Fibroblast of skin of abdomen (primary cell): Measurements from ENCODE around the gene PSIP1.
"Not testable (repeated sequence)": the region's sequence is repeated elsewhere in the genome, so short reads cannot be mapped to it uniquely, and the experiment has no call there.

Experiments
- DNase-seq: peaks from one replicate; pipeline ENCODE4 v3.0.0-alpha.2; 2013

The PSIP1 gene

DNA sequence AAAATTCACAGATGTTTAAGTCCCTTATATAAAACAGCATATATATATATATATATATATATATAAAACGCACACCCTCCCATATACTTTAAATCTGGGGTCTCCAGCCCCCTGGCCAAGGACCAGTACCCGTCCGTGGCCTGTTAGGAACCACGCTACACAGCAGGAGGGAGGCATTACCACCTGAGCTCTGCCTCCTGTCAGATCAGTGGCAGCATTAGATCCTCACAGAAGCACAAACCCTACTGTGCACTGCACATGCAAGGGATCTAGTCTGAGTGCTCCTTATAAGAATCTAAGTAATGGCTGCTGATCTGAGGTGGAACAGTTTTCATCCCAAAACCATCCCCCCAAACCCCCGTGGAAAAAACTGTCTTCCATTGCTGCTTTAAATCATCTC is 9.0 kb downstream of the PSIP1 start:
- no peak for DNase-seq

DNA sequence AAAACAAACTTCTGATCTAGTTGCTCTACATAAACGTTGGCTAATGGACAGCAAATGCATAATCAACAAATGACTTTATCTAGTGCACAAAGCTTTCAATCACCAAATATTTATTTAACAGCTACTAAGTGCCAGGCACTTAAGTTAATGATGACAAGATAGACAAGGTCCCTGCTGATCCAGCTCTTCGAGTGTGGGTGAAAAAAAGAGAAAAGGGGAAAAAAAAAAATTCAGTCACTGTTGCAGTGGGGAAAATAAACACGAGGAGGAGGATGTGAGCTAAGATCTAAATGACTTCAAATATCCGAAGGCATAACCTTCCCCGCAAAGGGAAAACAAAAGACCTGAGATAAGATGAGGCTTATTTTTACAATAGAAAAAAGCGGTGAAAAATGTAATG is 9.6 kb downstream of the PSIP1 start:
- no peak for DNase-seq

DNA sequence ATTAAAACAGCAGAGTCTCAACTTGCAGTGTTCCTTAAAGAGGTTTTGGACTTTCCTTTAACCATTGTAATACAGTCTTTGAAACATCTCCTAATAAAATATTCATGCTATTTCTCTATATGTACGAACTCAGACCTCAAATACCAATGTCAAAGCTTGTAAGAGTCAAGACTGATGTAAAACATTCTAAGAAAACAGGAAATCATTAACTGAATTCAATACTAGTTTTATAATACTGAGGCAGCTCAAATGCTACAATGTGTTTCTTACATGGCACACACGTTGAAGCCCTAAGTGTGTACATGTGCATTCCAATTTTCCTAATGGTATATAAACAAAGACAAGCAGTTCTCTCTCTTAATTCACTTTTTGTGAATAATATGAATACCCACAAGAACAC is 11.6 kb downstream of the PSIP1 start:
- DNase-seq: peak; percentile 16

DNA sequence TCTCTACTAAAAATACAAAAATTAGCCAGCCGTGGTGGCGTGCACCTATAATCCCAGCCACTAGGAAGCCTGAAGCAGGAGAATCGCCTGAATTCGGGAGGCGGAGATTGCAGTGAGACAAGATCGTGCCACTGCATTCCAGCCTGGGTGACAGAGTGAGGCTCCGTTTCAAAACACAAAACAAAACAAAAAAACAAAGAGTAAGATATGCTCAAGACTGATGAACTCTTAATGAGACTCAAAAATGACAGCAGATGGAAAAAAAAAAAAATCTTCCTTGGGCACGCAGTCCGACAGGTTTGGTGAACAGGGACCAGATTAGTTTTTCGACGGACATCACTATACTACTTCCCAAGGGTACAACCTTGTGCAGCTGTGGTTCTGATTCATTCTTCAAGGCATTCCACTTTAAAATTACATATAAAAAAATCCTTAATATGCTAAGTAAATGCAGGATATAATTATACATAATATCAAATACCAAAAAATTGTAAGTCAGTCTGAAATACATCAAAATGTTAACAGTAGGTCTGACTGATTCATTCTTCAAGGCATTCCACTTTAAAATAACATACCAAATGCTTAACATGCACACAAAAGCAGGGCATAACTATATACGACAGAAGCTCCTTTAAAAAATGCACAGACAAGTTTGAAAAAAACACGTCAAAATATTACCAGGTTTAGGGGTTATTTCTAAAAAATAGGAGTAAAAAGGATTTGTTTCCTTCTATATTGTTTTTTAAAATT is 12.3 kb downstream of the PSIP1 start:
- DNase-seq: no peak

DNA sequence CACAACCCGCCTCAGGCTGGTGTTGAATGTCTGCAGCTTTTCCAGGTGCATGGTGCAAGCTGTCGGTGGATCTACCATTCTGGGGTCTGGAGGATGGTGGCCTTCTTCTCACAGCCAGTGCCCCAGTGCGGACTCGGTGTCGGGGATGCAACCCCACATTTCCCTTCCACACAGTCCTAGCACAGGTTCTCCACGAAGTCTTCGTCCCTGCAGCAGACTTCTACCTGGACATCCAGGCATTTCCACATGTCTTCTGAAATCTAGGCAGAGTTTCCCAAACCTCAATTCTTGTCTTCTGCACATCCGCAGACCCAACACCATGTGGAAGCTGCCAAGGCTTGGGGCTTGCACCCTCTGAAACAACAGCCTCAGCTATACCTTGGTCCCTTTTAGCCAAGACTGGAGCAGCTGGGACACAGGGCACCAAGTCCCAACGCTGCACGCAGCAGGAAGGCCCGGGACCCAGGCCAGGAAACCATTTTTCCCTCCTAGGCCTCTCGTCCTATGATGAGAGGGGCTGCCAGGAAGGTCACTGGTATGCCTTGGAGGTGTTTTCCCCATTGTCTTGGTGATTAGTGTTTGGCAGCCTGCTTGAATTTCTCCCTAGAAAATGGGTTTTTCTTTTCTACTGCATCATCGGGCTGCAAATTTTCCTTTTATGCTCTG is 18.2 kb downstream of the PSIP1 start:
- no peak for DNase-seq

DNA sequence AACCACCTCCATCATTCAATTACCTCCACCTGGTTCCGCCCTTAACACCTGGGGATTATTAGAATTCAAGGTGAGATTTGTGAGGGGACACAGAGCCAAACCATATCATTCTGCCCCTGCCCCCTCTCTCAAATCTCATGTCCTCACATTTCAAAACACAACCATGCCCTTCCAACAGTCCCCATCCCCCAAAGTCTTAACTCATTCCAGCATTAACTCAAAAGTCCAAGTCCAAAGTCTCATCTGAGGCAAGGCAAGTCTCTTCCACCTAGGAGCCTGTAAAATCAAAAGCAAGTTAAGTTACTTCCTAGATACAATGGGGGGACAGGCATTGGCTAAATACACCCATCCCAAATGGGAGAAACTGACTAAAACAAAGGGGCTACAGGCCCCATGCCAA is 18.8 kb downstream of the PSIP1 start:
- no peak for DNase-seq

DNA sequence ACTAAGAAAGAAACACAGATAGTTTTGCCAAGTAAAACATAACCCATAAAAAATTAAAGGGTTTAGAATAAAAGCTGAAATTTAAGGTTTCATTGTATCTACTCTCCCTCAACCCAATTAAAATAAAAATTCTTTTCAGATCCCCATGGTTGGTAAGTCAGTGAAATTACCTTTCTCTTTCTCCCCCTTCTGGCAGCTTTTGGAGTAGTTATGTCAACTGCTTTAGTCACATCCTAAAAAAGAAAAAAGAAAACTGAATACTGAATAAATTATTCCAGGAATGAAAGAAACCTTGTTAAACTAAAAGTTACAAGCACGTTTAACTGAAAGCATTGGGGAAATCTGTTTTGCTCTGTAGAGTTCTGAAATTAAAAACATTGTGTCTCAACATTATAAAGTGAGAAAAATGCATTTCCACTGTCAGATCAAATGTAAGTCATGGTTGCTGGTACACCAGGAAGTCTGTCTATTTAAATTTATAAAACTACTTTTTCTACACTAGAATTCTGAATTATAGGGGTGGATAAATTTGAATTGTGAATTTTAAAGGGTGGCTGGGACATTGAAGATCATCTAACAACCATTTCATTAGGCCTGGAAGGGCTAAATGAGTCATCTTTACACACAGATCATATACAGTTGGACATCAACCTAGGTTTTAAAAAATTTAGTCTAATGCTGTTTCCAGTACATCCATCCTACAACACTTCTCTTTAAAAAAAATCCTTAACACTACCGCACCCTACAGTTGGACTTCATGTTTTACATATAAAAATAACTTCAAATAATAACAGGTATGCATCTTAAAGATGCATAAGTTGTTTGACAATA is 24.7 kb downstream of the PSIP1 start:
- peak; percentile 21 for DNase-seq

DNA sequence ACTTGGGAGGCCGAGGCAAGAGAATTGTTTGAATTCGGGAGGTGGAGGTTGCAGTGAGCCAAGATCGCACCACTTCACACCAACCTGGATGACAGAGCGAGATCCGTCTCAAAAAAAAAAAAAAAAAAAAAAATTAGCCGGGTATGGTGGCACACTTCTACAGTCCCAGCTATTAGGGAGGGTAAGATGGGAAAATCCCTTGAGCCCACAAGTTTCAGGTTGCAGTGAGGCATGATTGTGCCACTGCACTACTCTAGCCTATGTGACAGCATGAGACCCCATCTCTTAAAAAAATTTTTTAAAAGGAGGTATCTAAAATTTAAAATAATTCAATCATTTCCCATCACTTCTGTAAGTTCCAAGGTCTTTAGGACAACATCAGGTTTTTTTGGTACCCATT is 26.0 kb downstream of the PSIP1 start:
- no peak for DNase-seq

DNA sequence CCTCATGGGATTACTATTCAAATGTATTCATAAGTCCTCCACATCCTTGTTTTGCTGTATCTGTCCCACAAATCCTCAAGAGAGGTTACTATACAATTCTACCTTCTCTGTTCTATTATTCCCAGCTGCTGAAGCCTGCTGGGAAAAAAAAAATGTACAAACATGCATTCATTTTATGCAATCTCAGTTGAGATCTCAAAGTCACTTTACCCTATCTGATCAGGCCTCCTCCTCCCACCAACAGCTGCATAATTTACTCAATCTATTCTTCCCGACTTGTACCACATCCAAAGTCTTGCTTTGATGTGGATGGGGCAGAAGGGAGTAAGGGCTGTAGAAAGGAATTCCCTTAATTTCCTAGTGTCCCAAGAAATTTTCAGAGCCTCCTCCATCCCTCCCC is 28.6 kb downstream of the PSIP1 start:
- no peak for DNase-seq

DNA sequence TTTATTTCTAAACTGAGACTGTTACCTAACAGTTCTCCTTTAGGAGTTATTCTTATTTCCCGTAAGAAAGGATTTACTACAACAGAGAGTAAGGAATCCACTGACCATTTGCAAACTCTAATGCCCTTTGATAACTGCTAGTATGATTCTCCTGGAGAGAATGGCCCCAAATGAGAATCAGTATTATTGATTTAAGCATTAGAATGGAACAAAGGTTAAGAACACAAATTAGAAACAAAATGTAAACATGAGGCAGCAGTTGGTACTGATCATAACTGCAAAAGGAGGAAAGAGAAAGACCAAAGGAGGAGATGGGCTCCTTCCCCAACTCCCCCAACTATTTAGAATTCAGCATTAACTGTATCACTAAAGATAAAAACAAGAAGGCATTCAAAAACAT is 30.7 kb downstream of the PSIP1 start:
- no peak for DNase-seq

DNA sequence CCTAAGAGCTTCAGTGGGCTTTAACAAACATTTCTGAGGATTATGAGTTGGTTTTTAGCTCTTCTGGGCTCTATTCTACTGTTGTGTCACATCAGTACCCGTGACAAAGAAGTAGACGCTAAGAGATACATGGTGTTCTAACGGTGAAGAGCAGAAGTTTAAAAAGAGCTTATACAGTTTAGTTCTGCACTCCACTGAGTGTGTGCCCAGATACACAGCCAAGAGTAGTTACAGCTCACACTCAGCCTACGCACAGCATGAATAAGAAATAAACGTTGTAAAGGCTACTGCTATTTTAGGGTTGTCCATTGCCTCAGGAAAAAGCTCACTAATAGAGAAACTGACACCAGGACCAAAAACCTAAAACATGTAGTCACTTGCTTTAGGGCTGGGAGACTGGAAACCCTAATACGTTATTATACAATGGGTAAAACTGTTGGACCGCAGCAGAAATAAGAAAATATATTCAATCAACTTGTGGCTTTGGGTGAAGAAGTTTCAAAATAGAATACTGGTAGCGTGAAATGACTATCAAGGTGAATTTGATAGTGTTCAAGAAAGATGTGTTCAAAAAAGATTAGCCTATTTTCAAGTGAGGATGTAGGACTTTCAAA is 34.7 kb downstream of the PSIP1 start:
- no peak for DNase-seq

DNA sequence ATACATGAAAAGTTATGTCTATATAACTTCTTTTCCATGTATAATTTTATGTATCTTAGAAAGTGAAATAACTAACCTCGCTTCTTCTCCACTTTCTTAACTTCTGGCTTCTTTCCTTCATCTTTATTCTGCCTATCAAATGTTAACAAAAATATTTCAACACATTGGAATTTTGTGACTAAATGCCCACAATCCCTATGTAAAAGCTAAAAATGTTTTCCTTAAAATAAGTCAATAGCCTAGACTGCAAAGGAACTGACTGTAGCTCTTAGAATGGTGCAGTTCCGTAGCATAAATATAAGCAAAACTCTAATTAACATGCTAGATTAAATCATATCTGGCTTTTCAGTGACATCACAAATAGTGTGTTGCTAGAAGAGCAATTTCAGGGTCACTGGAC is 40.9 kb downstream of the PSIP1 start:
- DNase-seq: no peak

DNA sequence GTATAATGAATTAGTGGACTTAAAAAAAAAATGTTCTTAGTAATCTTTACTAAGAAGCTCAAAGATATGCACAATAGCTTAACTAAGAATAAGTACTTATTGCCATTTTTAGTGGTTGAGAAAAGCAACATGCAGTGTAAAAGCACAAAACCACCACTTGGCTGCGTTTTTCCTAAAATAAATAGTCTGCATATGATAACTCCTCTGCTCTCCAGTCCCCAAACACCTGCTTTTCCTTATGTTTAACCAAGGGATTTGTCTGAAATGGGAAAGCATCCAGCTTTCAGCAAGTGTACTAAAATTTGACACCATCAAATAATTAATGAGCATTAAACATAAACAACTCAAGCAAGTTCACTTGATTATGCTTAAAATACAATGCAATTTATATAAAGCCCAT is 41.4 kb downstream of the PSIP1 start:
- DNase-seq: no peak

DNA sequence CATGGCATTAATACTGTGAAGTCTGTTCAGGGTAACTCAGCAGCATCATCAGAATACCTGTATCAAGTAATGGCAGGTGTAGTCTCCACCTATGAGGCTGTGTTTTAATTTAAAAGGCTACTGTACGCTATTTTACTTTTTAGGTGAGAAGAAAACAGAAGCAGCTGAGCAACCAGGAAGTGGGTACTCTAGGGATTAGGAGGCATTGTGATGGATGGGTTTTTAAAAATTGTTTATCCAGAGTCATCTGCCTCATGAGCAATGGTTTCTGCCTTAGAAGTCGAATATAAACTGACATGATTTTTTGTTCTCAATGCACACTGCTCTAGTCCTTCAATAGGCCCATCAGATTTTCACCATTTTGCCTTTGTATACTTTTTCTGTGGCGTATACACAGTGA is 42.6 kb downstream of the PSIP1 start:
- no peak for DNase-seq

DNA sequence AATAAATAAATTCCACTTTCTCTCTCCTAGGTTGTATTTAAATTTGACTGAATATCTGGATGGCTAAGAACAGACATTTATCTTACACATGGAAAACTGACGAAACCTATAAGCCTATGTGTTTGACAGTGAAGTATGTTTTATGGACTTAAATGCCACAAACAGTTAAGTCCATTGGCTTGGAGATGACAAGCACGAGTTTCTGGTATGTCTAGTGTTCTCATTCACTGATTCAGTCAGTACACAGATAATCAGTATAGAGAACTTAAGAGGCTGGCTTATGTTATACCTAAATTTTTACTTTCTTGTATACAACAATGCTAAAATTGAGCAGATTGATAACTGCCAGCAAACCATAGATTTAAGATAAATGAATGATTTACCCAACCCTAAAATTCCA is 49.2 kb downstream of the PSIP1 start:
- DNase-seq: no peak

DNA sequence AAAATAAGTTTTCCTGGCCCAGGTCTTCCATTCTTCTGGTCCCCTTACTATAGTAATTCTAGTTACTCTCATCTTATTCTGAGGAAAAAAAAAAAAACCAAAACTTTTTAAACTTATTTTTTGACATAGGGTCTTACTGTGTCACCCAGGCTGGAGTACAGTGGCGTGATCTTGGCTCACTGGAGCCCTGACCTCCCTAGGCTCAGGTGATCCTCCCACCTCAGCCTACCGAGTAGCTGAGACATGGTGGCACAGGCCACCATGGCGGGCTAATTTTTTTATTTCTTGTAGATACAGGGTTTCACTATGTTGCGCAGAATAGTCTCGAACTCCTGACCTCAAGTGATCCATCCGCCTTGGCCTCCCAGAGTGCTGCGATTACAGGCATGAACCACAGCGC is 49.7 kb downstream of the PSIP1 start:
- DNase-seq: no peak

DNA sequence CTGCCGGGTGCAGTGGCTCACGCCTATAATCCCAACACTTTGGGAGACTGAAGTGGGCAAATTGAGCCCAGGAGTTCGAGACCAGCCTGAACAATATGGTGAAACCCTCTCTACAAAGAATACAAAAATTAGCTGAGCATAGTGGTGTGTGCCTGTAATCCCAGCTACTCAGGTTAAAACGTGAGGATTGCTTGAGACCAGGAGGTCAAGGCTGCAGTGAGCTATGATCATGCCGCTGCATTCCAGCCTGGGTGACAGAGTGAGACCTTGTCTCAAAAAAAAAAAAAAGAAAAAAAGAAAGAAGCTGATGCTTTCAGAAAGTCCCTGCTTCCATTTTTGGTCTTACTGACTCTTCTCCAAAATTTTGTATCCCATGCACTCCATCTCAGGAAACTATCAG is 56.8 kb downstream of the PSIP1 start:
- no peak for DNase-seq

DNA sequence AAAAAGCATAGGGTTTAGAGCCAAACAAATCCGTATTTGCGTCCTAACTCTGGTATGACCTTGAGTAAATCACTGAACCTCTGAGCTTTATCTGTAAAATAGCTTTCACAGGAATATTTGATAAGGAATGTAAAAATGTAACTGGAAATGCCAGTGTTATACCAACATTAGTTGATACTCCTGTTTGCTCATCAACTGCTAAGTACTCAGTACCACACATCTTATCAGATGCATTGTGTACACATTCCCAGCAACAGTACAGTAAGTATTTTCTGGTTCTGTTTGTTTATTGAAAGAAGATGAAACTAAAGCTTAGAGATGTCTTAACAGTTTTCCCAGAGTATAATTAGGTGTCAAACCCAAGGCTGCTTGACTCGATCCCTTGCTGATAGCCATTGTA is 66.6 kb downstream of the PSIP1 start:
- no peak for DNase-seq

DNA sequence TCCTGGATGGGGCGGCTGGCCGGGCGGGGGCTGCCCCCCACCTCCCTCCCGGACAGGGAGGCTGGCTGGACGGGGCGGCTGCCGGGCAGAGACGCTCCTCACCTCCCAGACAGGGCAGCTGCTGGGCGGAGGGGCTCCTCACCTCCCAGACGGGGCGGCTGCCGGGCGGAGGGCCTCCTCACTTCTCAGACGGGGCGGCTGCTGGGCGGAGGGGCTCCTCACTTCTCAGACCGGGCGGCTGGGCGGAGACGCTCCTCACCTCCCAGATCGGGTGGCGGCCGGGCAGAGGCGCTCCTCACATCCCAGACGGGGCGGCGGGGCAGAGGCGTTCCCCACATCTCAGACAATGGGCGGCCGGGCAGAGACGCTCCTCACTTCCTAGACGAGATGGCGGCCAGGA is 68.5 kb downstream of the PSIP1 start:
- DNase-seq: not testable (repeated sequence)

DNA sequence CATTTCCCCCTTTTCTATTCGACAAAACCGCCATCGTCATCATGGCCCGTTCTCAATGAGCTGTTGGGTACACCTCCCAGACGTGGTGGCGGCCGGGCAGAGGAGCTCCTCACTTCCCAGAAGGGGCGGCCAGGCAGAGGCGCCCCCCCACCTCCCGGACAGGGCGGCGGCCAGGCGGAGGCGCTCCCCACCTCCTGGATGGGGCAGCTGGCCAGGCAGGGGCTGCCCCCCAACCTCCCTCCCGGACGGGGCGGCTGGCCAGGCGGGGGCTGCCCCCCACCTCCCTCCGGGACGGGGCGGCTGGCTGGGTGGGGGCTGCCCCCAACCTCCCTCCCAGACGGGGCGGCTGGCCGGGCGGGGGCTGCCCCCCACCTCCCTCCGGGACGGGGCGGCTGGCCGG is 68.9 kb downstream of the PSIP1 start:
- not testable (repeated sequence) for DNase-seq

DNA sequence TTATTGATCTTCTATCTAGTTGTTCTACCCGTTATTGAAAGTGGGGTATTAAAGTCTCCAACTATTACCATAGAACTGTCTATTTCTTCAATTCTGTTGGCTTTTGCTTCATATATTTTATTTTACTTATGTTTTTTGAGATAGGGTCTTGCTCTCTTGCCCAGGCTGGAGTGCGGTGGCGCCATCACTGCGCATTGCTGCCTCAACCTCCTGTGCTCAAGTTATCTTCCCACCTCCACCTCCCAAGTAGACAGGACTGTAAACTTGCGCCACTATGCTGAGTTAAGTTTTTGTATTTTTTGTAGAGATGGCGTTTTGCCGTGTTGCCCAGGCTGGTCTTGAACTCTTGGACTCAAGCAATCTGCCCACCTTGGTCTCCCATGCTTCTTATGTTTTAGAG is 71.9 kb downstream of the PSIP1 start:
- no peak for DNase-seq

DNA sequence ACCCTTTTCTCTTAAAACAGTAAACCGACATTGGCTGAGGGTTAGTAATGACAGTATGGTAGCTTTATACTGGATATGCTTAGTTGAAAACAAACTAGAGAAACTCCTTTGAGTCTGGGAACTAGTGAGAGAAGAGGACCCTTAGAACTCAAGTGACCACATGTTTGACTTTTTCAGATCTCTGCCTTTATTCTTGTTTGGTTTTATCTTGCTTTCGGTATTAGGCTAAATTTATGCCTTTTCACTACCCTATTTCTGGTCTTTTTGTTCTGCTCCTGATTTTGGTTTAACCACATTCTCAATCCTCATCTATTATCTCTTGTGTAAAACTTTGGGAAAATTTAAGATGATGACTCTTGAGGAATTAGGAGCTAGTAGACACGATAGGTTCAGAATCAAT is 77.1 kb downstream of the PSIP1 start:
- DNase-seq: no peak

DNA sequence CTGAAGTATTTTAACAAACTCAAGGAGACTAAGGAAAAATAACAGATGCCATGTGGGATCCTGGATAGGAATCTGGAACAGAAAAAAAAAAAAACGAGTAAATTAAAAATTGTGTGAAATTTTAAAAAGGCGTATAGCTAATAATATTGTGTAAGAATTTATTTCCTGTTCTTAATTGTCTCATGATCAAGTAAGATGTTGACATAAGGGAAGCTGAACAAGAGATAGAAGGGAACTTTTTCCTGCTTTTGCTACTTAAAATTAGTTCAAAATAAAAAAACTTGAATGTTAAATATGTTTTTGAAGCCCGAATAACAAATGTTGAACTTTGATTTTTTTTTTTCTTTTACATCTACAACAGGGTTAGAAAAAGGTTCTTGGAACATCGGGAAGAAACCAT is 77.6 kb downstream of the PSIP1 start:
- no peak for DNase-seq
